GM21737 (cell line): ENCODE data around the gene IFI35.
"Not testable (repeated sequence)": the region's sequence is repeated elsewhere in the genome, so short reads cannot be mapped to it uniquely, and the experiment has no call there.

Source experiments
- ATAC-seq: cut with Tn5 transposase; IDR thresholded peaks from one replicate; pipeline ENCODE4 v1.9.1; 2021; ENCODE audit warnings: mild to moderate bottlenecking, moderate library complexity; ENCODE audit not compliant: unreplicated experiment

Gene IFI35

DNA sequence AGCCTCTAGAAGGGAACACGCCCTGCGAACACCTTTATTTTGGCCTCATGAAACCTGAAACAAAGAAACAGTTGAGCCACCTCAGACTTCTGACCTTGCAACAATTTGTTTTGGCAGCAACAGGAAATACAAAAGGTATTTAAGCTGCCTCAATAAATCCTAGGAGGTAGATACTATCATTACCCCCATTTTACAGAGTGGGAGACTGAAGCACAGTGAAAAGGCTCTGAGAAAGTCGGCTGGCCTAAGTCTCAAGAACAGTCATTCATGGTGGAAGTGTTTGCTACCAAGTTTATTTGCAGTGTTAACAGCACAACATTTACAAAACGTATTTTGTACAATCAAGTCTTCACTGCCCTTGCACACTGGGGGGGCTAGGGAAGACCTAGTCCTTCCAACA lies 37.4 kb downstream of the IFI35 start:
- no peak for ATAC-seq

- no peak for ATAC-seq
Observed at GRCh38 chr17:43051969-43052368, 45.4 kb downstream of the IFI35 start.

DNA sequence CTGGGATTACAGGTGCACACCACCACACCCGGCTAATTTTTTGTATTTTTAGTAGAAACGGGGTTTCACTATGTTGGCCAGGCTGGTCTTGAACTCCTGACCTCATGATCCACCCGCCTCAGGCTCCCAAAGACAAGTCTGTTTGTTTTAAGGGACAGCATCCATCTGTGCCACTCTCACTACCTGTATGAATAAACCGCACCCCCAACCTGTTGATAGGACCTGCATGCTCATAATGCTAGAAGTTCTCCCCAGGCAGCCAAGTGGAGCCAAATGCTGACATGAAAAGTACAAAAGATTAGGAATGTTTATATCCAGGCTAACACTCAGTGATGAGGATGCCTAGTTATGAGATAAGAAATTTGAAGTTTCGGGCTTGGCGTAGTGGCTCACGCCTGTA lies 46.4 kb downstream of the IFI35 start:
- not testable (repeated sequence) for ATAC-seq

DNA sequence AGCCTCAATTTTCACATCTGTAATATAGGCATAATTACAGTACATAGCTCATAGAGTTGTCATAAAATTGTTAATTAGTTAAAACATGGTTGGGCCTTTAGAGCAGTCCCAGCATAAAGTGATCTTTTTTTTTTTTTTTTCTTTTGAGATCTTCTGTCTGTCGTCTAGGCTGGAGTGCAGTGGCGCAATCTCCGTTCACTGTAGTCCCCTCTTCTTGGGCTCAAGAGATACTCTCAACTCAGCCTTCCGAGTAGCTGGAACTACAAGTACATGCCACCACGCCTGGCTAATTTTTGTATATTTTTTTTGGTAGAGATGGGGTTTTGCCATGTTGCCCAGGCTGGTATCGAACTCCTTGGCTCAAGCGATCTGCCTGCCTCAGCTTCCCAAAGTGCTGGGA lies 49.5 kb downstream of the IFI35 start:
- no peak for ATAC-seq

- ATAC-seq: no peak
Observed at GRCh38 chr17:43062984-43063638, 56.5 kb downstream of the IFI35 start.
